Gastrocnemius medialis (tissue), 4 donors: ENCODE measurements around the gene RNF187.

Source experiments
- POLR2A ChIP-seq, 2 donors: fragments of 450-650 bp; IDR thresholded peaks; one replicate each; pipeline ENCODE4 v1.6.1; 2017; ENCODE audit warnings: antibody characterized with exemption in 2 of 2, mild to moderate bottlenecking in 2 of 2, moderate library complexity in 2 of 2
- TF ChIP-seq, protein P1 (sequence below), 5 experiments: fragments of 450-650 bp in 3 of 5; fragments of 200-600 bp in 2 of 5; sonication (generic) in 2 of 5; IDR thresholded peaks in 4 of 5; conservative IDR thresholded peaks in 1 of 5; 1 replicate in 4 of 5; 2 replicates in 1 of 5; pipeline ENCODE4 v1.5.1; 2016 to 2019; ENCODE audit warnings: antibody characterized with exemption in 5 of 5, mild to moderate bottlenecking in 3 of 5, moderate library complexity in 3 of 5

DNA sequence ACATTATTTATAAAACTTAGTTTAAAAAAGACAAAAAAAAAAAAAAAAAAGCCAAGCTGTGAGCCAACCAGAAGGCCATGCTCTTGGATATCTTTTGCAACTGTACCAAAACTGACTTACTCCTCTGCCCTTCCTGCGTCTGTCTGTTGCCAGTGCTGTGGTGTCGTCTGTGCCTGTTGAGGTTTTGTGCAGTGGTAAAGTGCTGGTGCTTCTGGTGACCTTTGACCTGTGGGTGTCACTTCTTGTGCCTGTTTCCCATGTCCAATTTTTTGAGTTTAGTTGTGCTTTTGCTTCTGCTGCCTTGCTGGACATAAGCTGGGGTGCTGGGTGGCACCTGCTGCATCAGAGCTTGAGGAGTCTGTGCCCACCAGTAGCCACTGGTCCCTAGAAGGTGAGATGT is 41.4 kb downstream of the RNF187 start:
- TF ChIP-seq, protein P1, sequence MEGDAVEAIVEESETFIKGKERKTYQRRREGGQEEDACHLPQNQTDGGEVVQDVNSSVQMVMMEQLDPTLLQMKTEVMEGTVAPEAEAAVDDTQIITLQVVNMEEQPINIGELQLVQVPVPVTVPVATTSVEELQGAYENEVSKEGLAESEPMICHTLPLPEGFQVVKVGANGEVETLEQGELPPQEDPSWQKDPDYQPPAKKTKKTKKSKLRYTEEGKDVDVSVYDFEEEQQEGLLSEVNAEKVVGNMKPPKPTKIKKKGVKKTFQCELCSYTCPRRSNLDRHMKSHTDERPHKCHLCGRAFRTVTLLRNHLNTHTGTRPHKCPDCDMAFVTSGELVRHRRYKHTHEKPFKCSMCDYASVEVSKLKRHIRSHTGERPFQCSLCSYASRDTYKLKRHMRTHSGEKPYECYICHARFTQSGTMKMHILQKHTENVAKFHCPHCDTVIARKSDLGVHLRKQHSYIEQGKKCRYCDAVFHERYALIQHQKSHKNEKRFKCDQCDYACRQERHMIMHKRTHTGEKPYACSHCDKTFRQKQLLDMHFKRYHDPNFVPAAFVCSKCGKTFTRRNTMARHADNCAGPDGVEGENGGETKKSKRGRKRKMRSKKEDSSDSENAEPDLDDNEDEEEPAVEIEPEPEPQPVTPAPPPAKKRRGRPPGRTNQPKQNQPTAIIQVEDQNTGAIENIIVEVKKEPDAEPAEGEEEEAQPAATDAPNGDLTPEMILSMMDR (IDR thresholded peaks at IDR 0.05 in 4 of 5, conservative IDR thresholded peaks at IDR 0.05 in 1 of 5), result no peak
- no peak for TF ChIP-seq POLR2A (IDR thresholded peaks at IDR 0.05)
